SK-N-SH (cell line): Measurements from ENCODE around the gene TMEM229A. TPM values are rescaled to one million over a fixed set of nuclear protein-coding genes. Genes with fewer than 3 reads are reported as not detected.

Source experiments
- CTCF ChIA-PET: fragments of 300-600, 350-600 bp; formaldehyde crosslinking; extraction: SDS; loops from one replicate; lab custom pipeline; 2021; lab: Yijun Ruan, JAX
- POLR2A ChIA-PET: fragments of 350-600 bp; sonication (Branson Sonifier 250); formaldehyde crosslinking; extraction: SDS; loops from one replicate; lab custom pipeline; 2020; ENCODE audit warnings: antibody characterized with exemption, inconsistent platforms; lab: Yijun Ruan, JAX
- DNase-seq: peaks from one replicate; pipeline ENCODE4 v3.0.0; 2012
- H2AFZ ChIP-seq: fragments of 200-600 bp; sonication (generic); 2 replicates; pipeline ENCODE4 v1.8.1; 2016; ENCODE audit warnings: antibody characterized with exemption, mild to moderate bottlenecking, low read depth
- H3F3A ChIP-seq: fragments of 200-600 bp; sonication (generic); replicated peaks from 2 replicates; pipeline ENCODE3; 2016; ENCODE audit warnings: antibody characterized with exemption, mild to moderate bottlenecking; ENCODE audit not compliant: insufficient read depth
- H3K27ac ChIP-seq, 2 experiments: fragments of 200-500 bp in 1 of 2; fragments of 200-600 bp in 1 of 2; sonication (Bioruptor generic) in 1 of 2; sonication (generic), shearing (Covaris generic) in 1 of 2; 2 replicates each; pipeline versions ENCODE4 v1.5.1 to v1.6.1; 2014 to 2016; ENCODE audit warnings: low read depth in 2 of 2, inconsistent platforms in 1 of 2, low read length in 1 of 2, mild to moderate bottlenecking in 1 of 2, mixed read lengths in 1 of 2
- H3K27me3 ChIP-seq: fragments of 200-600 bp; sonication (generic), shearing (Covaris generic); 2 replicates; pipeline ENCODE4 v1.6.1; 2016; ENCODE audit warnings: mixed run types; ENCODE audit not compliant: insufficient read depth
- H3K36me3 ChIP-seq, 2 experiments: fragments of 200-500 bp in 1 of 2; fragments of 200-600 bp in 1 of 2; sonication (Bioruptor generic) in 1 of 2; sonication (generic) in 1 of 2; replicated peaks in 1 of 2; 2 replicates each; pipeline versions ENCODE3 to v1.5.1; 2014 to 2016; ENCODE audit warnings: low read length in 1 of 2, mild to moderate bottlenecking in 1 of 2; ENCODE audit not compliant: insufficient read depth in 2 of 2, control insufficient read depth in 1 of 2
- H3K4me1 ChIP-seq, 2 experiments: fragments of 200-500 bp in 1 of 2; fragments of 200-600 bp in 1 of 2; sonication (Bioruptor generic) in 1 of 2; sonication (generic), shearing (Covaris generic) in 1 of 2; 2 replicates each; pipeline versions ENCODE4 v1.5.1 to v1.6.1; 2014 to 2016; ENCODE audit warnings: low read depth in 1 of 2, low read length in 1 of 2, mixed run types in 1 of 2; ENCODE audit not compliant: insufficient read depth in 2 of 2, control insufficient read depth in 1 of 2
- H3K4me2 ChIP-seq: fragments of 200-600 bp; sonication (generic), shearing (Covaris generic); 2 replicates; pipeline ENCODE4 v1.6.1; 2017; ENCODE audit warnings: mixed run types
- H3K4me3 ChIP-seq, 2 experiments: fragments of 200-500 bp in 1 of 2; fragments of 200-600 bp in 1 of 2; sonication (Bioruptor generic) in 1 of 2; sonication (generic), shearing (Covaris generic) in 1 of 2; 2 replicates each; pipeline versions ENCODE4 v1.5.1 to v1.8.1; 2014 to 2016; ENCODE audit warnings: low read depth in 2 of 2, inconsistent platforms in 1 of 2, low read length in 1 of 2, mild to moderate bottlenecking in 1 of 2, mixed read lengths in 1 of 2, moderate library complexity in 1 of 2
- H3K79me2 ChIP-seq: fragments of 200-600 bp; sonication (generic); 2 replicates; pipeline ENCODE4 v1.8.1; 2017; ENCODE audit warnings: mild to moderate bottlenecking; ENCODE audit not compliant: insufficient read depth
- H3K9ac ChIP-seq: fragments of 200-600 bp; sonication (generic); 2 replicates; pipeline ENCODE4 v1.6.1; 2017; ENCODE audit warnings: mixed run types
- H3K9me2 ChIP-seq: fragments of 200-600 bp; sonication (generic); 2 replicates; pipeline ENCODE4 v1.6.1; 2017; ENCODE audit warnings: mixed run types
- H3K9me3 ChIP-seq: fragments of 200-600 bp; sonication (generic); 2 replicates; pipeline ENCODE4 v1.6.1; 2017; ENCODE audit warnings: mixed run types, mild to moderate bottlenecking, moderate library complexity
- H4K20me1 ChIP-seq: fragments of 200-600 bp; sonication (generic); 2 replicates; pipeline ENCODE4 v1.6.1; 2017; ENCODE audit warnings: mild to moderate bottlenecking, mixed run types; ENCODE audit not compliant: insufficient read depth
- CHD2 ChIP-seq: fragments of 150-350 bp; IDR thresholded peaks from 2 replicates; pipeline ENCODE4 v1.6.1; 2018; ENCODE audit warnings: low read length; ENCODE audit not compliant: partially characterized antibody
- CTCF ChIP-seq: fragments of 200-600 bp; sonication (generic); IDR thresholded peaks from 2 replicates; pipeline ENCODE4 v1.6.1; 2017; ENCODE audit warnings: antibody characterized with exemption, mild to moderate bottlenecking, moderate library complexity
- EZH2phosphoT487 ChIP-seq: fragments of 200-600 bp; sonication (generic); IDR thresholded peaks from 2 replicates; pipeline ENCODE4 v1.6.1; 2017; ENCODE audit warnings: low read depth, mixed run types, mild to moderate bottlenecking, antibody characterized with exemption, moderate library complexity, borderline replicate concordance
- FOSL2 ChIP-seq: IDR thresholded peaks from 2 replicates; pipeline ENCODE4 v1.4.0; 2012; ENCODE audit warnings: low read depth, mild to moderate bottlenecking, moderate library complexity, borderline replicate concordance
- FOXJ3 ChIP-seq: sonication (generic); formaldehyde crosslinking; IDR thresholded peaks from 2 replicates; pipeline ENCODE4 v1.5.1; 2020; ENCODE audit warnings: mild to moderate bottlenecking, missing genetic modification reagents
- FOXM1 ChIP-seq: IDR thresholded peaks from 2 replicates; pipeline ENCODE4 v1.4.0; 2012; ENCODE audit warnings: low read depth, mild to moderate bottlenecking
- GABPA ChIP-seq: IDR thresholded peaks from 2 replicates; pipeline ENCODE4 v1.4.0; 2012; ENCODE audit warnings: low read depth, mild to moderate bottlenecking
- GATA2 ChIP-seq: sonication (generic); formaldehyde crosslinking; IDR thresholded peaks from 2 replicates; pipeline ENCODE4 v1.5.0; 2020; ENCODE audit warnings: mild to moderate bottlenecking, missing genetic modification reagents
- JUND ChIP-seq: IDR thresholded peaks from 2 replicates; pipeline ENCODE4 v1.4.0; 2012
- MAX ChIP-seq: IDR thresholded peaks from 2 replicates; pipeline ENCODE4 v1.4.0; 2012; ENCODE audit warnings: low read depth
- MEF2A ChIP-seq: IDR thresholded peaks from 2 replicates; pipeline ENCODE4 v1.4.0; 2012; ENCODE audit warnings: low read depth, borderline replicate concordance
- MXI1 ChIP-seq: IDR thresholded peaks from 2 replicates; pipeline ENCODE4 v1.6.1; 2012; ENCODE audit warnings: mild to moderate bottlenecking, low read depth, low read length, improper control_type of control experiment
- RCOR1 ChIP-seq: fragments of 150-350 bp; IDR thresholded peaks from 2 replicates; pipeline ENCODE4 v1.6.1; 2017; ENCODE audit warnings: antibody characterized with exemption, low read length
- RFX5 ChIP-seq: IDR thresholded peaks from 2 replicates; pipeline ENCODE4 v1.6.1; 2012; ENCODE audit warnings: mild to moderate bottlenecking, improper control_type of control experiment, low read length
- TAF1 ChIP-seq: IDR thresholded peaks from 2 replicates; pipeline ENCODE4 v1.6.1; 2012; ENCODE audit warnings: low read depth, mild to moderate bottlenecking, low read length, moderate library complexity, borderline replicate concordance
- TCF12 ChIP-seq: IDR thresholded peaks from 2 replicates; pipeline ENCODE4 v1.4.0; 2012
- YY1 ChIP-seq: IDR thresholded peaks from 2 replicates; pipeline ENCODE4 v1.4.0; 2012; ENCODE audit warnings: low read depth, mild to moderate bottlenecking
- WGBS: methylation state at CpG from one replicate; pipeline ENCODE4 v1.1.6; 2017; ENCODE audit warnings: low lambda C conversion rate; 5-methylcytosine and 5-hydroxymethylcytosine counted together
- polyA plus RNA-seq, 3 experiments: library from polyadenylated mRNA; depleted of rRNA; stranded (reverse); fragments of >200 nt; gene quantifications; 2 replicates each; pipeline ENCODE4 v1.2.3, GENCODE V29; 2012
- TF ChIP-seq, protein P1 (sequence below): fragments of 150-350 bp; IDR thresholded peaks from 2 replicates; pipeline ENCODE4 v1.6.1; 2016; ENCODE audit warnings: mild to moderate bottlenecking, low read depth, low read length
- TF ChIP-seq, protein P2 (sequence below): IDR thresholded peaks from 2 replicates; pipeline ENCODE4 v1.6.1; 2012; ENCODE audit warnings: mild to moderate bottlenecking, low read depth, low read length, moderate library complexity
- TF ChIP-seq, protein P3 (sequence below): IDR thresholded peaks from 2 replicates; pipeline ENCODE4 v1.4.0; 2012; ENCODE audit warnings: low read depth, borderline replicate concordance
- TF ChIP-seq, protein P4 (sequence below): IDR thresholded peaks from 2 replicates; pipeline ENCODE4 v1.4.0; 2012; ENCODE audit warnings: low read depth, borderline replicate concordance

The TMEM229A gene
- polyA plus RNA-seq, 1 of the 3 experiments (the other 2 are of a cell fraction), result 0.35 TPM

DNA sequence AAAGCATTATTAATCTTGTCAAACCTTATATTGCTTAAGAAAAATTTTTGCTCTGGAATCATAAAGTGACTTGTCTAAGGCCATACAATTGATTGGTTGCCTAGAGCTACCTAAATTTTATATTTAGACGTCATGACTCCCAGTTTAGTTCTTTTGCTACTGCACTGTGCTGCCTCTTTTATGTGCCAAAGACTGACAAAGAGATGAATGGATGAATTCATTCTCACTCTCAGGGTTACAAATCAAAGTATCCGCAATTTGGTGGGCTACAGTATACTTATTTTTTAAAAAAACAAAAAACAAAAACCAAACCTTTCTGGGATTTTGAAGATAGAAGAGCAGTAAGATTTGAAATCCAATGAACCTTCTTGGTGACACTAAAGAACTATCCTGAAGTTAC lies 27.7 kb upstream of the TMEM229A start (continued):
- TF ChIP-seq YY1 (no peak), RCOR1 (no peak), TCF12 (no peak)
- TF ChIP-seq, all 33 proteins: peak for 0

DNA sequence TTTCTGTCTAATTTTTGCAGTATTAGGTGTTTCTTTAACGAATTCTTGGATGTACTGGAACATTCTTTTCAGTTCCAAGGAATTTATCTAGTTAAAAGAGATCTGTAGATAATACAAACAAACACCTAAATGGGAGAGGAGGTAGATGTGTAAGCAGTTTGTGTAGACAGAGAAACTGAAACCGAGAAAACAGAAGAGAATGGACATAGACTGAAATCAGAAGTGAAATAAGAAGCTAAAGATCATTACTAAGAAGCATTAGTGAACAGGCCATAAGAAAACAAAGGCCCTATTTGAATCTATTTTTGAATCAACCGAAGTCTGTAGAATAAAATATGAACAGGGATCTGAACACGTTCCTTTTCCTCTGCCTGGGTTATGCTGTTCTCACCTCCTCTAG lies 26.5 kb upstream of the TMEM229A start:
- Histone ChIP-seq H3K4me2 (no peak overlapping the region), H3K4me1 (peaks cover 0 to 10% of the 10 kb centered on the region in 2 experiments; a peak in 1 of 4 replicates), H3K79me2 (no peaks in the 10 kb centered on the region), H4K20me1 (no peaks in the 10 kb centered on the region), H3K27me3 (no peaks in the 10 kb centered on the region), H3K9me2 (no peaks in the 10 kb centered on the region), H3K4me3 (no peak overlapping the region), H3K9ac (no peak overlapping the region), H3K27ac (no peak overlapping the region), H2AFZ (no peak overlapping the region), H3F3A (no peaks in the 10 kb centered on the region), H3K9me3 (no peaks in the 10 kb centered on the region), H3K36me3 (no peaks in the 10 kb centered on the region)
- WGBS, result 30% methylated on average over 4 of the region's 4 CpGs
- CTCF ChIA-PET, result interaction anchor here (0.9 to 2.9 kb wide), 4 partner anchors 9 to 59 kb away, joined by 3 to 8 read pairs (median 3); no protein-coding TSS in a partner anchor
- TF ChIP-seq YY1, result no peak
- no peak for TF ChIP-seq MEF2A
- no peak for TF ChIP-seq EZH2phosphoT487
- TF ChIP-seq MAX, result no peak
- TF ChIP-seq CHD2, result no peak
- no peak for TF ChIP-seq GATA2 (CRISPR knock-in tag)
- no peak for TF ChIP-seq CTCF
- no peak for TF ChIP-seq JUND
- TF ChIP-seq, protein P1, sequence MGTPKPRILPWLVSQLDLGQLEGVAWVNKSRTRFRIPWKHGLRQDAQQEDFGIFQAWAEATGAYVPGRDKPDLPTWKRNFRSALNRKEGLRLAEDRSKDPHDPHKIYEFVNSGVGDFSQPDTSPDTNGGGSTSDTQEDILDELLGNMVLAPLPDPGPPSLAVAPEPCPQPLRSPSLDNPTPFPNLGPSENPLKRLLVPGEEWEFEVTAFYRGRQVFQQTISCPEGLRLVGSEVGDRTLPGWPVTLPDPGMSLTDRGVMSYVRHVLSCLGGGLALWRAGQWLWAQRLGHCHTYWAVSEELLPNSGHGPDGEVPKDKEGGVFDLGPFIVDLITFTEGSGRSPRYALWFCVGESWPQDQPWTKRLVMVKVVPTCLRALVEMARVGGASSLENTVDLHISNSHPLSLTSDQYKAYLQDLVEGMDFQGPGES, result no peak
- no peak for TF ChIP-seq FOSL2
- TF ChIP-seq TAF1, result no peak
- no peak for TF ChIP-seq GABPA
- TF ChIP-seq, protein P2, sequence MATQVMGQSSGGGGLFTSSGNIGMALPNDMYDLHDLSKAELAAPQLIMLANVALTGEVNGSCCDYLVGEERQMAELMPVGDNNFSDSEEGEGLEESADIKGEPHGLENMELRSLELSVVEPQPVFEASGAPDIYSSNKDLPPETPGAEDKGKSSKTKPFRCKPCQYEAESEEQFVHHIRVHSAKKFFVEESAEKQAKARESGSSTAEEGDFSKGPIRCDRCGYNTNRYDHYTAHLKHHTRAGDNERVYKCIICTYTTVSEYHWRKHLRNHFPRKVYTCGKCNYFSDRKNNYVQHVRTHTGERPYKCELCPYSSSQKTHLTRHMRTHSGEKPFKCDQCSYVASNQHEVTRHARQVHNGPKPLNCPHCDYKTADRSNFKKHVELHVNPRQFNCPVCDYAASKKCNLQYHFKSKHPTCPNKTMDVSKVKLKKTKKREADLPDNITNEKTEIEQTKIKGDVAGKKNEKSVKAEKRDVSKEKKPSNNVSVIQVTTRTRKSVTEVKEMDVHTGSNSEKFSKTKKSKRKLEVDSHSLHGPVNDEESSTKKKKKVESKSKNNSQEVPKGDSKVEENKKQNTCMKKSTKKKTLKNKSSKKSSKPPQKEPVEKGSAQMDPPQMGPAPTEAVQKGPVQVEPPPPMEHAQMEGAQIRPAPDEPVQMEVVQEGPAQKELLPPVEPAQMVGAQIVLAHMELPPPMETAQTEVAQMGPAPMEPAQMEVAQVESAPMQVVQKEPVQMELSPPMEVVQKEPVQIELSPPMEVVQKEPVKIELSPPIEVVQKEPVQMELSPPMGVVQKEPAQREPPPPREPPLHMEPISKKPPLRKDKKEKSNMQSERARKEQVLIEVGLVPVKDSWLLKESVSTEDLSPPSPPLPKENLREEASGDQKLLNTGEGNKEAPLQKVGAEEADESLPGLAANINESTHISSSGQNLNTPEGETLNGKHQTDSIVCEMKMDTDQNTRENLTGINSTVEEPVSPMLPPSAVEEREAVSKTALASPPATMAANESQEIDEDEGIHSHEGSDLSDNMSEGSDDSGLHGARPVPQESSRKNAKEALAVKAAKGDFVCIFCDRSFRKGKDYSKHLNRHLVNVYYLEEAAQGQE, result no peak
- TF ChIP-seq, protein P3, sequence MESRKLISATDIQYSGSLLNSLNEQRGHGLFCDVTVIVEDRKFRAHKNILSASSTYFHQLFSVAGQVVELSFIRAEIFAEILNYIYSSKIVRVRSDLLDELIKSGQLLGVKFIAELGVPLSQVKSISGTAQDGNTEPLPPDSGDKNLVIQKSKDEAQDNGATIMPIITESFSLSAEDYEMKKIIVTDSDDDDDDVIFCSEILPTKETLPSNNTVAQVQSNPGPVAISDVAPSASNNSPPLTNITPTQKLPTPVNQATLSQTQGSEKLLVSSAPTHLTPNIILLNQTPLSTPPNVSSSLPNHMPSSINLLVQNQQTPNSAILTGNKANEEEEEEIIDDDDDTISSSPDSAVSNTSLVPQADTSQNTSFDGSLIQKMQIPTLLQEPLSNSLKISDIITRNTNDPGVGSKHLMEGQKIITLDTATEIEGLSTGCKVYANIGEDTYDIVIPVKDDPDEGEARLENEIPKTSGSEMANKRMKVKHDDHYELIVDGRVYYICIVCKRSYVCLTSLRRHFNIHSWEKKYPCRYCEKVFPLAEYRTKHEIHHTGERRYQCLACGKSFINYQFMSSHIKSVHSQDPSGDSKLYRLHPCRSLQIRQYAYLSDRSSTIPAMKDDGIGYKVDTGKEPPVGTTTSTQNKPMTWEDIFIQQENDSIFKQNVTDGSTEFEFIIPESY, result no peak
- TF ChIP-seq FOXJ3 (CRISPR knock-in tag), result no peak
- TF ChIP-seq FOXM1, result no peak
- TF ChIP-seq RFX5, result no peak
- TF ChIP-seq, protein P4, sequence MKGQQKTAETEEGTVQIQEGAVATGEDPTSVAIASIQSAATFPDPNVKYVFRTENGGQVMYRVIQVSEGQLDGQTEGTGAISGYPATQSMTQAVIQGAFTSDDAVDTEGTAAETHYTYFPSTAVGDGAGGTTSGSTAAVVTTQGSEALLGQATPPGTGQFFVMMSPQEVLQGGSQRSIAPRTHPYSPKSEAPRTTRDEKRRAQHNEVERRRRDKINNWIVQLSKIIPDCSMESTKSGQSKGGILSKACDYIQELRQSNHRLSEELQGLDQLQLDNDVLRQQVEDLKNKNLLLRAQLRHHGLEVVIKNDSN, result no peak
- no peak for TF ChIP-seq MXI1
- no peak for DNase-seq
- POLR2A ChIA-PET, result interaction anchor here (1.2 kb wide), 1 partner anchor 26 kb away, joined by 4 read pairs; the partner anchor contains the start of gene TMEM229A
